AG04449 (cell line): ENCODE results near the gene UBE3B.

Experiments
- CTCF ChIA-PET: fragments of 350-600 bp; formaldehyde crosslinking; extraction: SDS; loops from one replicate; lab custom pipeline; 2021; ENCODE audit warnings: antibody characterized with exemption; lab: Yijun Ruan, JAX
- POLR2A ChIA-PET: fragments of 400-600, 350-600 bp; formaldehyde crosslinking; extraction: SDS; loops from one replicate; lab custom pipeline; 2020; ENCODE audit warnings: antibody characterized with exemption, inconsistent platforms; lab: Yijun Ruan, JAX
- DNase-seq: peaks from one replicate; pipeline ENCODE4 v3.0.0-alpha.2; 2010; ENCODE audit warnings: low read depth, low spot score
- H3K4me3 ChIP-seq: 2 replicates; pipeline ENCODE4 v1.5.1; 2011; ENCODE audit warnings: low read depth, mild to moderate bottlenecking, control low read depth, low read length
- TF ChIP-seq, protein P1 (sequence below): IDR thresholded peaks from one replicate; pipeline ENCODE4 v1.5.1; 2011; ENCODE audit warnings: mild to moderate bottlenecking, moderate library complexity, low read length, control low read depth, inconsistent platforms; ENCODE audit not compliant: insufficient read depth; ENCODE audit errors: missing control alignments

The UBE3B gene

DNA sequence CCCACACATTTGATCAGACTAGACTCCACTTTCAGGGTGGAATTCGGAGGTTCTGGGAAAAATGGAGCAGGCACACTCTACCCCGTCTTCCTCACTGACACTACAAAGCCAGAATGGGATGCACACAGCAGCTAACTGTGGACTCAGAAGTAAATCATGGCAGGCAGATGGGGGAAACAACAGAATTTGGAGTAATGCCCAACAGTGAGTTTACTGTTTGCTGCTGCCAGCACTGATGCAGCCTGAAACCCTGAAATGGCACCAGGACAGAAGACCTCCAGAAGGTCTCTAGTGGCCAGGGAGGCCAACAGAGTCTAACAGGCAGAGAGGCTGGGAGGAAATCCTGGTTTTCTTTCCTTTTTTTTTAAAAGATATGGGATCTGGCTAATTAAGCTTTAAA lies 24.9 kb upstream of the UBE3B start:
- ChIA-PET POLR2A (interaction anchor here (0.6 to 1.3 kb wide), 2 partner anchors 9 to 10 kb away, joined by 3 to 8 read pairs; no protein-coding TSS in a partner anchor), CTCF (interaction anchor here (1.0 to 2.5 kb wide), 4 partner anchors 9 to 20 kb away, joined by 3 to 8 read pairs (median 6); no protein-coding TSS in a partner anchor)
- DNase-seq, result no peak
- TF ChIP-seq, protein P1, sequence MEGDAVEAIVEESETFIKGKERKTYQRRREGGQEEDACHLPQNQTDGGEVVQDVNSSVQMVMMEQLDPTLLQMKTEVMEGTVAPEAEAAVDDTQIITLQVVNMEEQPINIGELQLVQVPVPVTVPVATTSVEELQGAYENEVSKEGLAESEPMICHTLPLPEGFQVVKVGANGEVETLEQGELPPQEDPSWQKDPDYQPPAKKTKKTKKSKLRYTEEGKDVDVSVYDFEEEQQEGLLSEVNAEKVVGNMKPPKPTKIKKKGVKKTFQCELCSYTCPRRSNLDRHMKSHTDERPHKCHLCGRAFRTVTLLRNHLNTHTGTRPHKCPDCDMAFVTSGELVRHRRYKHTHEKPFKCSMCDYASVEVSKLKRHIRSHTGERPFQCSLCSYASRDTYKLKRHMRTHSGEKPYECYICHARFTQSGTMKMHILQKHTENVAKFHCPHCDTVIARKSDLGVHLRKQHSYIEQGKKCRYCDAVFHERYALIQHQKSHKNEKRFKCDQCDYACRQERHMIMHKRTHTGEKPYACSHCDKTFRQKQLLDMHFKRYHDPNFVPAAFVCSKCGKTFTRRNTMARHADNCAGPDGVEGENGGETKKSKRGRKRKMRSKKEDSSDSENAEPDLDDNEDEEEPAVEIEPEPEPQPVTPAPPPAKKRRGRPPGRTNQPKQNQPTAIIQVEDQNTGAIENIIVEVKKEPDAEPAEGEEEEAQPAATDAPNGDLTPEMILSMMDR, result no peak
- no peak overlapping the region for H3K4me3 ChIP-seq

DNA sequence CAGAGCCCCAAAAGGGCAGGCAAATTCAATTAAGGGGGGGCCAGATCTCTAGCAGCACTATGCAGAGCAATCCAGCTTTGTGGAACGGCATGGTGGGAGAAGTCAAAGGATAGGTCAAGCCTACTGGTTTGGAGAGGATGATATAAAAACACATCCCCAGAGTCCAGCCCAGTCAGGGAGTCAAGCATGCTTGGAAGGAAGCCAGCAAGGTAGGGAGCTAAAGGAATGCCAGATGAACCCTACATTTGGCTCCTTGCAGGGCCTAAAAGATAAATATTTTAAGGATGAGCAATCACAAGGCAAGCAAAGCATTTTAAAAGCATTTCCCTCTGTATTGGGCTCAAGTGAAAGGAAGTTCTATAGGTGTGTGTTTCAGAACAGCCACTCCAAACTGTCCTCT lies 21.7 kb upstream of the UBE3B start:
- POLR2A ChIA-PET, result no interaction called here
- H3K4me3 ChIP-seq, result no peak overlapping the region
- CTCF ChIA-PET, result interaction anchor here (1.0 to 1.6 kb wide), 3 partner anchors 23 to 389 kb away, joined by 3 to 4 read pairs (median 3); no protein-coding TSS in a partner anchor
- TF ChIP-seq, protein P1, result no peak
- DNase-seq, result no peak

DNA sequence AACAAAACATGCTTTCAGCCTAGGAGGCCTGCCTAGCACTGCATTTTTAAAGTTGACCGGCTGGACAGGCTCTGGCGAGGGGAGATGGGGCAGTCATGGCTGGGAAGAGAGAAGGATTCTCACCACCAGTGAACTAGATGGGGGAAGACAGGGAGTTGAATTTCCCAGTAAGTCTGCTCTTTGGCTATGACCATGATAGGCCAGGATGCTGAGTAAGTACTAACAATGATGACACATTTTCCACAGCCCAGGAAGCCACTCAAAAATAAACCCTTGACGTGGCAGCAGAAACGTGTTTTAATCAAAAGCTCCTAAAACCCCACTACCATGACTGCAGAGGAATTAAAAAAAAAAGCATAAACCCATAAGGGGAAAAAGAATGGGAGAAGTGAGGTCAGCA lies 19.3 kb upstream of the UBE3B start:
- no peak overlapping the region for H3K4me3 ChIP-seq
- TF ChIP-seq, protein P1, result no peak
- no peak for DNase-seq
- POLR2A ChIA-PET, result interaction anchor here (1.5 kb wide), 1 partner anchor 19 kb away, joined by 3 read pairs; the partner anchor contains the start of genes KCTD10 and UBE3B
- CTCF ChIA-PET, result interaction anchor here (1.2 to 2.0 kb wide), 5 partner anchors 9 to 30 kb away, joined by 3 to 6 read pairs (median 4); no protein-coding TSS in a partner anchor

DNA sequence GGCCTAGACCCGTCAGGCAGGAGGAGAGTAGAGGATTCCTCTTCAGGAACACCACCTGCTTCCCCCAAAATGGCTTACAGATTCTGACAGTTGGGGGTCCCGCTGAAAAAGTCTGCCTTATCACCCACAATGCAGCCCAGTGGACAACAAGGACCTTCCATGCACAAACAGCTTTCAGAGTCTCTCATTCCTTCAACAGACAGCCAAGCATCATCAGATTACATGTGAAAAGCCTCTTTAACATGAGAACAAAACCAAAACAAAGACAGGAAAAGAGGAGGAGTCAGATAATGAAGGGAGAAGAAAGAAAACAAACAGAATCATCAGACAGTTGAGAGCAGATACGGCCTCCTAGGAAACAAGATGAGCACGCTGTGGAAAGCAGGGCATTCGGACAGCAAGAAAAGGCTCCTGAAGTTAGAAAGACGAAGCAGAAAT lies 18.6 kb upstream of the UBE3B start:
- POLR2A ChIA-PET, result interaction anchor here (0.6 to 1.5 kb wide), 2 partner anchors 9 to 18 kb away, joined by 3 read pairs; partner anchors contain the start of genes KCTD10 and UBE3B
- CTCF ChIA-PET, result interaction anchor here (1.2 to 2.0 kb wide), 4 partner anchors 8 to 30 kb away, joined by 3 to 6 read pairs (median 4); no protein-coding TSS in a partner anchor
- TF ChIP-seq, protein P1, result no peak
- no peak overlapping the region for H3K4me3 ChIP-seq
- no peak for DNase-seq

DNA sequence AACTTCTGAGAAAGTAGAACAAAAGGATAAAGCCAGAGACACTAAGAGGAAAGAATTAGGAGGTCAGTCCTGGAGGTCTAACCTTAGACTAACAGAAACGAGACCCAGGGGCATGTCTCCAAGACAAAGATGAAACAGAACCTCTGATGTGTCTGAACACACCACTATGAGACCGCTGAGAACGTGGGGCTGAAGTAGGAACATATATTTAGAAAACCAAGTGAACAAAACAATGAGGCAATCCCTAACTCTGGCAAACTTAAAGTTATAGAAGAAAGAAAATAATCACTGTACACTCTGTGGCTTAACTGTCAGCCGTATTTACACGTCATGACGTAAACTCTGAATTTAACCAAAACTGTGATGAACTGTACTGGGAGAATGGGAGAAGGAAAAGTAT lies 18.2 kb upstream of the UBE3B start:
- H3K4me3 ChIP-seq, result no peak overlapping the region
- ChIA-PET CTCF (interaction anchor here (1.2 kb wide), 1 partner anchor 31 kb away, joined by 3 read pairs; no protein-coding TSS in a partner anchor), POLR2A (interaction anchor here (0.6 kb wide), 1 partner anchor 8 kb away, joined by 3 read pairs; no protein-coding TSS in a partner anchor)
- TF ChIP-seq, protein P1, result no peak
- no peak for DNase-seq

DNA sequence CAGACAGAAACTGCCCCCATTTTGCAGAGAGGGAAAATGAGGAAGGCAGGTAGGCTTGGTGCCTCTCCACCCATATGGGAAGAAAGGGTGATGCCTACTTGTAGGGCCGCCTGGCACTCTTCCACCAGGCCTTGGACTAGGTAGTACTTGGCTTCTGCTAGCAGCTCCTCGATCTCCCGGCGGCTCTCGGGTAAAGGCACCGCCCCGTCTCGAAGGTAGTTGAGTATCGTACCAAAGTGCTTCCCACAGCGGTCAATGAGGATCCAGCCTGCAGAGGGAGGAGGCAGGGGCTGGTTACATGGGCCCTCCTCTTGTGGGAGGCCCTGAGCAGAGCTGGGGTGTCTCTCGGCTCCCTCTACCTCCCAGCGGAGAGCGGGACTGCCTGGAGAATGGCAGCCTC lies 16.9 kb upstream of the UBE3B start:
- DNase-seq, result no peak
- CTCF ChIA-PET, result interaction anchor here (0.8 to 3.2 kb wide), 5 partner anchors 13 to 32 kb away, joined by 3 to 16 read pairs (median 5); partner anchors contain the start of genes KCTD10 and UBE3B
- TF ChIP-seq, protein P1, result no peak
- H3K4me3 ChIP-seq, result no peak overlapping the region
- POLR2A ChIA-PET, result interaction anchor here (3.9 to 4.0 kb wide), 2 partner anchors 12 to 17 kb away, joined by 23 to 32 read pairs; partner anchors contain the start of genes KCTD10 and UBE3B
